NCI-H187 (cell line): Measurements from ENCODE around the gene SLC22A14.
"Not testable (repeated sequence)": the region's sequence is repeated elsewhere in the genome, so short reads cannot be mapped to it uniquely, and the experiment has no call there.

Experiments
- DNase-seq, 2 experiments: peaks; one replicate each; lab custom pipeline; 2025; lab: John Stamatoyannopoulos, UW

The SLC22A14 gene

DNA sequence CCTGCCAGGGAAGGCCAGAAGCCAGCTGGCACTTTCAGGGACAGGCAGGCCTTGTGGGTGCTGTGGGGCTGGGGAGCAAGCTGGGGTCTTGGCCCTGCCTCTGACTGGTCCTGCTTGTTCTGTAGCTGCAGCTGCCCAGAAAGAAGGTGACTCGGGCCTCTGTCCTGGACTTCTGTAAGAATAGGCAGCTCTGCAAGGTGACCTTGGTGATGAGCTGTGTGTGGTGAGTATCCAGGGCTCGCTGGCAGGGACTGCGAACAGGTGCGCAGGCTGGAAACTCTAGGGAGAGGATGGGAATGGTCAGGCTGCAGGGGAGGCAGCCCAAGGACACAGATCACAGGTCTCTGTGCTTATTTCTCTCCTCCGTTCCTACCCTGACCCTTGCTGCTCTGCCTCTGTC, 31.2 kb downstream of the SLC22A14 start:
- DNase-seq, result no peak

DNA sequence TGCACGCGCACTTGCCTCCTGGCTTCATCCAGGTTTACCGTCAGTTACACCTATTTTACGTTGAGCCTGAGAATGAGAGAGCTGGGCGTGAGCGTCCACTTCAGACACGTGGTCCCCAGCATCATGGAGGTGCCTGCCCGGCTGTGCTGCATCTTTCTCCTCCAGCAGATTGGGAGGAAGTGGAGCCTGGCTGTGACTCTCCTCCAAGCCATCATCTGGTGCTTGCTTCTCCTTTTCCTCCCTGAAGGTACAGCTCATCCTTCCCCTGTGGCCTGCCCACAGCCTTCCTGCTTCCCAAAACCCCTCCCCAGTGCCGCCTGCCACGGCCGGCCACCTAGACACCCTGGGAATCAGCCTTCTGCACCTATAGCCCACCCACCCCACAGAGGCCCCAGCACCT, 31.6 kb downstream of the SLC22A14 start:
- no peak for DNase-seq

DNA sequence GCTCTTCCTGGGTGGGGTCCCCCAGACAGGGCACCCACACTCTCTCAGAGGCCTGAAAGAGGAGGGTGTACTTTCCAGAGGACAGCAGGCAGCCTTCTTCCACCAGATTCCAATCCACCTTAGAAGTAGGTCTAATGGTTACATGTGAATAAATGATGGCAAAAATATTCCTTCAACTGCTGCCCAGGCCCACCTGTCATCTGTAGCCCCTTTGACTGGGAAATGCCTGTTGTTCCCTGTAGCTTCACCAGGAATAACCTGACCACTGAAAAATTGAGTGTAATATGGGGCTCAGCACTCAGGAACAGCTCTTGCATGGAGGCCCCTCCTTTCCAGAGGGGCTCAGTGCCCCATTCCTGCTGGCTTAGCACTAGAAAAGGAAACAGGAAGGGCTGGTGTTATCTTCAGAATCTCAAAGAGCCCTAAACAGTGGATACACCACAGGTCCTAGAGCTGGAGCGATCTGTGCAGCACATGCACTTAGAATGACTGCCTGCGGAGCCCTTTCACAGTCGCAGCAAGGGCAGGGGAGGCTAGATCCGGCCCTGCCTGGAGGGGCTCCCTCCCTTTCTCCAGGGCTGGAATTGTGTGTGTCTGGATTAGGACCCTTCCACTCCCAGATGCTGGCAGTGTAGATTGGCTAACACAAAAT, 32.1 kb downstream of the SLC22A14 start:
- DNase-seq, result no peak

DNA sequence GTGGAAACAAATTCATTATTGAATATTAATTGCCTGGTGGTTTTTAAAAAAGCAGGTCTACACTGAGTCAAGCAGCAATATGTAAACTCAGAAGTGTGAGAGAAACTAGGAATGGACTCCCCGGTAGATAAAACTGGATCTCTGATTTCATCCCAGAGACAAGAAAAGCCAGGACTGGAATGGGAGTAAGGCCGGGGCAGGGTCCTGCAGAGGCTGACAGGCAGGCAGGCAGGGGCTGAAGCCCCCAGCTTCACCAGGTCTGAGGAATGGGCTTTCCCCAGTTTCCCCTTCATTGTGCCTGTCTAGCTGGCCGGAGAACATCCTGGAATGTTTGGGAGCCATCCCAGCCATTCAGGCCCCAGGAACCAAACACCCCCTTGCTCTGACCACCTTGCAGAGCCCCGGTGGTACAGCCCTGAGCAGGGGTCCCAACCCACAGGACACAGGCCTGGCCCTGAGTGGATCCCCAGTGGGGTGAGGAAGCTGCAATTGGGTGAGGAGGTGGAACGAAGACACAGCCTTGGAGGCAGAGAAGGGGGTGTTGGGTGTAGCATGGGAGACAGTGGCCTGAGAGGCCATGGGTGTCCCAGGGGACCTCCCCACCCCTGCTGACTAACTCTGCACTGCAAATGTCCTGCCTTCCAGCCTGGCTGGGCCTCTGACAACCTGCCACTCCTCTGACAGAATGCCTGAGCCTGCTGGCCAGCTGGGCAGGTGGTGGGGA, 32.8 kb downstream of the SLC22A14 start:
- no peak for DNase-seq

DNA sequence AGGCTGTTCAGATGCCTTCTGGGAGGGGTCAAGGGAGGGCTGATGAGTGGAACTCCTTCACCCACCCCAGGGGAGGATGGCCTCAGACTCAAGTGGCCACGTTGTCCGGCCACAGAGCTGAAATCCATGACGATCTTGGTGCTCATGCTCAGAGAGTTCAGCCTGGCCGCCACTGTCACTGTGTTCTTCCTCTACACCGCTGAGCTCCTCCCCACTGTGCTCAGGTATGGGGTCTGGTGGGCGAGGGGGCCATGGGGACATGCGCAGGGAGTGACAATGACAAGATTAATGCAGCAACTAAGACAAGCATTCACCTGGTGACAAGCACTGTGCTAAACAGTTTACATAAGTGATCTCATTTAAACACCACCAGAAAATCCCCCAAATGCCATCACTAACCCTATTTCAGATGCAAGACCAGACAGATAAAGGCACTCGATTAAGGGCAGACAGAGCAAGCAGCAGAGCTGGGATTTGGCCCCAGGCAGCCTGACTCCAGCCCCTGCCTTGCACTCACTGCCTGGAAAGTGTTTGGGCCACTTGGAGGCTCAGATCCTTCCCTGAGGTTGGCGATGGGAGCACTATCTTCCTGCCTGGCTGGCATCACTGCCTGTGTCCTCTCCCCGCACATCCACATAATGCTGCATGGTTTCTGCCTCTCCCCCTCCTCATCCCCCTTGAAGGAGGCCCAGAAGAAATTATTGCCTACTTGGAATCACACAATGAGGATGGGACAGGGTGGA, 33.6 kb downstream of the SLC22A14 start:
- no peak for DNase-seq

DNA sequence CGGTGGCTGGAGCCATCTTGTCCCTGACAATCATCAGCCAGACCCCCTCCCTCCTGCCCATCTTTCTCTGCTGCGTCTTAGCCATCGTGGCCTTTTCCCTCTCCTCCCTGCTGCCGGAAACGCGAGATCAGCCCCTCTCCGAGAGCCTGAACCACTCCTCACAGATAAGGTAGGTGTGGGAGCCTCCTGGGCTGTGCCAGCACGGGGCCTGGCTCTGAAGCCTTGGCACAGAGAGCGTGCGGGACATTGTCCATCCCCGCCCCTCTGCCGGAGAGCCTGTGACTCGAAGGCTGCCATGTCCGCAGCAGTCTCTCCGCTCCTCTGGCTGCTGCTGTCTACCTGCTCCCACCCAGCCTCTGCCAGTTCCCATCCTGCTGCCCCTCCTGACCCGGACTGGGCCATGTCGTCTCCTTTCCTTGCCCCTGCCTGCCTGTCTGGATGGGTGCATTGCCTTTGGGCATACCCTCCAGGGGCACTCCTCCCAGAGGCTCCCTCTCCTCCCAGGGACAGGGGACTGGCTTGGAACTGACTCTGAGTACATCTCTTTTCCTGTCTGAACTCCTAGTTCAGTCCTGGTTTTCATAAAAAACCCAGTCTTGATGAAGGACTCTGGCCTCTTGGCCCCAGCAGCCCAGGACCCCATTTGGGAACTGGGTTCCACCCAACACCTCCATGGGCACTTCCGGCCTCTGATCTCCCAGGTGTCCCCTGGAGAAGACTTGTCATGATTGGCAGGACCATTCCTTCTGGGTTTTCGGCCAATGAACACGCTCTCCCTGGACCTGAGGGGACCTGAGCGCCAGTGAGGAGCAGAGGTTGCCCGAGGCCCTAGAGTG, 34.5 kb downstream of the SLC22A14 start:
- no peak for DNase-seq

DNA sequence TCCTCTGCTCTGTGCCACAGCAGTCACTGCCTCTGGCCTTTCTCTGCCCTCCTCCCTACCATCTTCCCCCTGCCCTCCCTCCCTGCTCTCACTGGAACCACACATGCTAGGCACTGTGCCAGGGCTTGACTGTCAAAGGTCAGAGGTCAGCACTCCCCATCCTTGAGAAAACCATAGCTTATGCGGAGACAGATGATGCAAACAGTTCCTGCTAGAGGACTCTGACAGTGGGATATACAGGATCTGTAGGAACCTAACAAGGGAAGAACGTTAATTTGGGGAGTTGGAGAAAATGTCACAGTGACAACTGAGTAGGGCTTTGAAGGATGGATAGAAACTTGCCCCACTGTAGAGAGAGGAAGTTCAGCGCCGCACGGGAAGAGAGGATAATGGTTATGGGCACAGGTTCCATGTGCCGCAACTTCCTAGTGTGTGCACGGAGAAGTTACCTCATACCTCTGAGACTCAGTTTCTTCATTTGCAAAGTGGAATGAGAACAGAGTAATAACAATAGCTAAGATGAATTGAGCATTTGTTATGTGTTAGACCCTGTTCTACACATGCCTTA, 35.2 kb downstream of the SLC22A14 start:
- no peak for DNase-seq

DNA sequence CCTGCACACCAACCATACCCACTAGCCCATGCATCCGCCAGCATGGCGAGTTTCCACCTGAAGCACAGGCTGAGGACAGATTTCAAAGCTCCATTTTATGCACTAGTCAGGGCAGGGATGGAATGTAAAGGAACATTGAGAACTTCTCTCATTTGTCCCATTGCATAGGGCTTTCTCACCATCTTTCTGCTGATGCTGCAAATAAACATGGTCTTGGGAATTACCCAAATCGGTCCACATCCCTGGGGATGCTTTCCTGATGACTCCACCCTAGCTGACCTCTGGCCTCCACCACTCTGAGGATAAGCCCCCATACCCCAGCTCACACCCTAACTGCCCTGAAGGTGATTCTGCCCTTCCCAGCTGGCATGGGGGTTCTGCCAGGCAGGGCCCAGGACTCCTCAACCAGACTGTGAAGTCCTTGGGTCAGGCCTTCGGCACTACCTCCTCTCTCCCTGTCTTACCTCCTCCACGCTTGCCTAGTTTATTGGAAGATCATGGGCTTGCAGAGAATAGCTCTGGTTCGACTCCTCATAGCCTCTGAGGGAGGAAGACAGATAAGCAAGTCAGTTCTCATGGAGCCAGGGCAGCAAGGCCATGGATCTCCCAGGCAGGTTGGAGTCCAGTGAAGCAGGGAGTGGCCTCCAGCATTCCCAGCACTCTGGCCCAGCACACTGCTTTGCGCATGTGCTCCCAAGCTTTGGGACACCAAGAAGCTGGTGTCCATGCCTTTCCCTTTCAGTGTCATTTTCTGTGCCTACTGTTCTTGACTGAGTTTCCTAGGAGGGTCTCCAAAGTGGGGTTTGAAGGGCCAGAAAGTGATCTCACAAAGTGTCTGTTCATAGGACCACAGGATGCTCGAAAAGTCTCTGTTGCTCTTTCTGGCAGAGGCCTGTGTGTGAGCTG, 36.9 kb downstream of the SLC22A14 start:
- DNase-seq, result no peak

DNA sequence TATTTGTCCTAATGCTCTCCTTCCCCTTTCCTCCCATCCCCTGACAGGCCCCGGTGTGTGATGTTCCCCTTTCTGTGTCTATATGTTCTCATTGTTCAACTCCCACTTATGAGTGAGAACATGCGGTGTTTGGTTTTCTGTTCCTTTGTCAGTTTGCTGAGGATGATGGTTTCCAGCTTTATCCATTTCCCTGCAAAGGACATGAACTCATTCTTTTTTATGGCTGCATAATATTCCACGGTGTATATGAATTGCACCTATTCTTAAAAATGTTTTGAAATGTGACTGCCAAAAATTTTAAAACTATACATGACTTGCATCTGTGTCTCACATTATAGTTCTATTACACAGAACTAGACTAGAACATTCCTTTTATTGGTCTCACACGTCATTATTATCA, 38.5 kb downstream of the SLC22A14 start:
- DNase-seq, result not testable (repeated sequence)

DNA sequence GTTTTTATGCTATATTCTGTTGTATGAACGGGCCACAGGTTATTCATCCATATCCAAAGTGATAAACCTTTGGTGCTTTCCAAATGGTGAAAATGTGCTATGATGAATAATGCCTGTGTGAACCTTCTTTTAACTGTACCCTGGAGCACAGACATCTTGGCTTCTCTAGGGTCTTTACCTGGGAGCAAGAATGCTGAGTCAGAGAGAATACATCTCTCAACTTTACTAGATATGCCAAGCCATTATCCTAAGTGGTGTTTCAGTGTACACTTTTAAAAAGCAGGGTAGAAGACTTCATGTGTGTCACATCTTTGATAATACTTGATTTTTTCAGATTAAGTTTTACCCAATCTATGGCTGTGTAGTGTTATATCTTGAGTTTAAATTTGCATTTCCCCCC, 41.0 kb downstream of the SLC22A14 start:
- DNase-seq, result no peak

DNA sequence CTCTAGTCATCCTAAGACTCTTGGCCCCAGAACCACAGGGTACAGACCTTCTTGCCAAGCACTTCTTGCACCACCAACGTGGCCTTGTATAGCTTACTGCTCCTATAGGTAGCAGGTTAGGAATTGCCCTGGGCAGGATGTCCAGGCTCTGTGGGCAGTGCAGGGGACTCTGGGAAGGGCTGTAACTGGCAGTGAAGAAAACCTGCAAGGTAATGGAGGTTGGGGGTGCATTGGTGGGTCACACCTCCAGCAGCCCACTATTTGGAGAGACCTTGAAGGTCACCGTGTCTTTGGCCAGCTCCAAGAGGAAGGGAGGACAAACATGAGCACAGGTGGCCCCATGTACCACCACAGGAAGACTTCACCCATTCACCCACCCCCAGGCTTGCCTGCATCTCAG, 43.2 kb downstream of the SLC22A14 start:
- no peak for DNase-seq

DNA sequence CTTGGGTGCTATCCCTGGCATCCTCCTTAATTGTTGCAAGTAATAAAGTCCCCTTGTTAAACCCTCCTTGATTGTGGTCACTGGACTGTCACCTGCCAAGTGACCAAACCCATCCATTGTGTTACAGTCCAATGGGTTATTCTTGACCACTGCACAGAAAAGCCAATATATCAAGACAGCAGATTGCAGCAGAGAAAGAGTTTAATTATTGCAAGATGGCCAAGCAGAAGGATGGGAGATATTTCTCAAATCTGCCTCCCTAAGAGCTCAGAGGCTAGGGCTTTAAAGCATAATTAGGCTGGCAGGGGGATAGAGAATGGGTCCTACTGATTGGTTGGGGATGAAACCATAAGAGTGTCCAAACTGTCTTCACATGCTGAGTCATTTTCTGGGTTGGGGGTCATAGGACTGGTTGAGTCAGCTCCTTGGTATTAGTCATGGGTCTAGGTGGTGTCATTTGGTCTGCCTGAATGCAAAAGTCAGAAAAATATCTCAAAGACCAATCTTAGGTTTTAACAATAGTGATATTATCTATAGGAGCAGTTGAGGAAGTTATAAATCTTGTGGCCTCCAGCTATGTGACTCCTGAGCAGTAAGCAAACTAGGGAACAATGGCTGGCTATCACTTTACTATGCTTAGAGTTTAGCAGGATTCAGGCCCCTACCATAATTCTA, 45.4 kb downstream of the SLC22A14 start:
- DNase-seq, result no peak

DNA sequence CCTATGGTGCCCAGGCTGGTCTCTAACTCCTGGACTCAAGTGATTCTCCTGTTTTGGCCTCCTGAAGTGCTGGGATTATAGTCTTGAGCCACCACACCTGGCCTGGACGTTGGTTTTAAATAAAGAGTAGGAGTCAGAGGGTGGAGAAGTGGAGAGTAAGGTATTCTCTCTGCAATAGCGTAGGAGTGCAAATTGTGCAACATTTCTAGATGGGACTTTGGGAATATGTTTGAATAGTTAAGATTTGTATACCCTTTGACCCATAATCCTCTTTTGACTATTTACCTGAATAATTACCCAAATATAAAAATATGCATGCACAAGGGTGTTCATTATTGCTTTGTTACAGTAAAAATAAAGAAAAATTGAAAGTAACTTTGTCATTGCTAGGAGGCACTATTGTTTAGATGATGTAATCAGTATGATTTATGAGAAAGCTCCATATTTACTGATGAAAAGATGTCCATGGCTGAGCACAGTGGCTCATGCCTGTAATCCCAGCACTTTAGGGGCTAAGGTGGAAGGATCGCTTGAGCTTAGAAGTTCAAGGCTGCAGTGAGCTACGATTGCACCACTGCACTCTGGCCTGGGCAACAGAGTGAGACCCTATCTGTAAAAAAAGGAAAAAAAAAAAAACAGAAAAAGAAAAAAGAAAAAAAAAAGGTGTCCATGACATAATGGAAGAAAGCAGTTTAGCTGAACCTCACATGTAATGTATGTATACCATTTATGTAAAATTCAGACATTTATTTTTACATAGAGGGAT, 49.3 kb downstream of the SLC22A14 start:
- DNase-seq, result no peak

DNA sequence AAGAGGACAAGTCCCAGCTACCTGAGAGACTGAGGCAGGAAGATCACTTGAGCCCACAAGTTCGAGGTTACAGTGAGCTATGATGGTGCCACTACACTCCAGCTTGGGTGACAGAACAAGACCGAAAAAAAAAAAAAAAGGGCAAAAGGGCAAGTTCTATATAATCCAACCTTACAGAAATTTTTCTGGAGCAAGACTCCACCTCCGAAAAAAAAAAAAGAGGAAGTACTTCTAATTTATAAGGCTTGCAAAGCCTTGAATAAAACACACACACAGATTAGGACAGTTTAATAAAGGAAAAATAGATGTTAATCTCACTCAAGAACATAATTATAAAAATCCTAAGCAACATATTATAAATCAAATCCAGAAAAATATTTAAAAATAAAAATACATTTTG, 50.1 kb downstream of the SLC22A14 start:
- no peak for DNase-seq

DNA sequence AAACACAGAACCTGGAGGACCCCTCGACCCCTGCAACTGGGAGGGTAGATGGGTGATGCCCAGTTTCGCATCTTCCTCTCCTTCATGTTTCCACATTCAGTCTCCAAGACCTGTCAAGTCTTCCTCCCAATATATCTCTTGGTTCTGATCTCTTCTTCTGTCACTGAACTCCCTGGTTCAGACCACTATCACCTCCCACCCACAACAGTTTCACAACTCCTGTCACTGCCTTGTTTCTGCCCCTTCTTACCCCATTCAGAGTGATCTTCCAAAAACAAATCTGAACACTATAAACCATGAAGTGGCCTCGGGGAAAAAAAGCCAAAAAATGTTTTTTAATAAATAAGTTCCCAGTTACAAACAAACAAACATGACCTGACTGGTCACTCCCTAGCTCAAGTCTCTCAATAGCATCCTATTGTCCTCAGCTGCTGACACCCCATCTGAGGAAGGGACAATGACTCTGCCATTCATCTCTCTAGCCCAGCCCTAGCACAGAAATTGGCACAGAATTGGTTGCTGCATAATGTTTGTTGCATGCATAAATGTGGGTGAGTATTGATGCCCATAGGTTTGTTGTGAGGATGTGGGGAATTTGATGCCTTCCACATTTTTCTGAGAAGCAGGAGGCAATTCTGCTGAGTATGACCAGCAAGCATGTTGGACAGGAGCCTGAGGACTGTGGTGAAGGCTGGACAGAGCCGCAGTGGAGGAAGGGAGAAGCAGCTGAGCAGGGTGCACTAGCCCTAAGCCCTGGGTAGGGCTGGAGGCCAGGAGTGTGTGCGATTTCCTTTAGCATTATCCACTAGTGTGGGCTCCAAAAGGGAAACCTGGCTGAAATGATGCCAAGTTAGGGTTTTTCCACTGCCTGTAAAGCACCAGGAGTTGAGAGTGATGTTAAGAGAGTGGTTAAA, 52.3 kb downstream of the SLC22A14 start:
- DNase-seq, result no peak

DNA sequence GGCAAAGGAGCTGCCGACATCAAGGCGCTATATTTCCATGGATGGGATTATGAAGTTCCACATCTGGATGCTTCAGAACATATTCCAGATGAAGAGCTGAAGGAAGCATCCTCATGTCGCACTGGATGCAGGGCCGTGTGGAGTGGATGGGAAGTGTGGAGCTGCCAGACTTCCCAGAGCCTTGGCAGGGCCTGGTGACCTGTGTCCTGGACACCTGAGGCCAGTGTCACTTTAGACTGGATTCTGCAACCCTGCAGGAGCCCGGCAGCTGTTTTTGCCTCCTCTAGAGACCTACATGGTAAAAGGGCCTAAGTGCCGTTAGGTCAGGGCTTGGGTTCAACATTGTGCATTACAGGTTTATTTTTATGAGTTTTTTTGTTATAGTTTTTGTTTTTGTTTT, 53.2 kb downstream of the SLC22A14 start:
- no peak for DNase-seq

DNA sequence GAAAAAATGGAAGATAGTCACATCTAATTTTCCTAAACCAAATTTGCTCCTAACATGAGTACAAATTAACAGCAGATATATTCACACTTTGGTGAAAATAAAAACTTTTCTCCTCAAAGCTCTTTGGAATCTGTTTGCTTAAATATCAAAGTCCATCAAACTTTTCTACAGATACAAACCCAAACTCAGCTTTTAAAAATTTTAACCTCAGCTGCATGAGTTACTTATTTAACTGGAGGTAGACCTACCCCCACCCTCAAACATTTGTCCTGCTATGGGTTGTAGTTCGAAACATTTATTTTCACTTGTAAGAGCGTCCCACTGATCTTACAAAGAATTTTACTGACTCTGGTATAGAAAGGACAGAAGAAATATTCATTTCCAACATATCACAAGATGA, 55.6 kb downstream of the SLC22A14 start:
- DNase-seq, result no peak

DNA sequence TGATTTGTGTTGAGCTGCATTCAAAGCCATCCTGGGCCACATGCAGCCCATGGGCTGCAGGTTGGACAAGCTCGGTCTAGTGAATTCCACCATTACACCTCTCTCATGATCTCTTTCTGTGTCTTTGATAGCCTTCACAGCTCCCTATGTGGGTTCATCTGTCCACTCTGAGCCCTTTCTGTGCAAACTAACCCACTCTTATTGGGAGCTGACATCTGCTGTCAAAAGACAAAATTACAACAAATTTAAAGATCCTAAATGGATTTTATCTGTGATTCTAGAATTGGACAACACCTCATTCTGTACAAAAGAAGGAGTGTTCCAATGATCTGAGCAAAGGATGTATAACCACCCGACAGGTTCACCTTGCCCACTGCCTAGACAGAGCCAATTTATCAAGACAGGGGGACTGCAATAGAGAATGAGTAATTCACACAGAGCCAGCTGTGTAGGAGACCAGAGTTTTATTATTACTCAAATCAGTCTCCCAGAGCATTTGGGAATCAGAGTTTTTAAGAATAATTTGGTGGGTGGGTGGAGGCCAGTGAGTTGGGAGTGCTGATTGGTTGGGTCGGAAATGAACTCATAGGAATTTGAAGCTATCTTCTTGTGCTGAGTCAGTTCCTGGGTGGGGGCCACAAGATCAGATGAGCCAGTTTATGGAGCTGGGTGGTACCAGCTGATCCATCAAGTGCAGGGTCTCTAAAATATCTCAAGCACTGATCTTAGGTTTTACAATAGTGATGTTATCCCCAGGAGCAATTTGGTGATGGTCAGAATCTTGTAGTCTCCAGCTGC, 61.9 kb downstream of the SLC22A14 start:
- no peak for DNase-seq
